Neural crest cell (in vitro differentiated cells): Measurements from ENCODE around the gene GTPBP6. TPM values are rescaled to one million over a fixed set of nuclear protein-coding genes. Genes with fewer than 3 reads are reported as not detected.

ENCODE experiments used
- DNase-seq: peaks from one replicate; pipeline ENCODE4 v3.0.0; 2021; ENCODE audit warnings: low read depth, mixed read lengths, low spot score
- H3K27ac Mint-ChIP-seq: one replicate; pipeline ENCODE4 v1.8.0; 2021; ENCODE audit warnings: mild to moderate bottlenecking, mixed read lengths; ENCODE audit not compliant: unreplicated experiment
- H3K27me3 Mint-ChIP-seq: 2 replicates; pipeline ENCODE4 v1.8.0; 2021; ENCODE audit warnings: low read depth, mild to moderate bottlenecking, mixed read lengths
- H3K36me3 Mint-ChIP-seq: 2 replicates; pipeline ENCODE4 v1.8.0; 2021; ENCODE audit warnings: low read depth, mild to moderate bottlenecking, mixed read lengths
- H3K4me1 Mint-ChIP-seq: 2 replicates; pipeline ENCODE4 v1.8.0; 2021; ENCODE audit warnings: mixed read lengths
- H3K4me3 Mint-ChIP-seq: one replicate; pipeline ENCODE4 v1.8.0; 2021; ENCODE audit warnings: mild to moderate bottlenecking, mixed read lengths
- H3K9me3 Mint-ChIP-seq: 2 replicates; pipeline ENCODE4 v1.8.0; 2021; ENCODE audit warnings: mixed read lengths
- CTCF ChIP-seq: fragments of 200-600 bp; sonication (generic); conservative IDR thresholded peaks from 2 replicates; pipeline ENCODE4 v1.5.0; 2021; ENCODE audit warnings: antibody characterized with exemption, mild to moderate bottlenecking
- total RNA-seq: library from RNA; stranded (reverse); gene quantifications from 2 replicates; pipeline ENCODE4 v1.2.1, GENCODE V29; 2021

The GTPBP6 gene
- total RNA-seq, 1 donor from 2014 or later = 81.9 TPM

- H3K36me3 Mint-ChIP-seq = peaks cover 35% of the 10 kb centered on the region
- no peaks in the 10 kb centered on the region for H3K27me3 Mint-ChIP-seq
- TF ChIP-seq CTCF = no peak
- H3K4me3 Mint-ChIP-seq = no peak overlapping the region
- no peaks in the 10 kb centered on the region for H3K4me1 Mint-ChIP-seq
- DNase-seq = no peak
- H3K9me3 Mint-ChIP-seq = peaks cover 2% of the 10 kb centered on the region
- H3K27ac Mint-ChIP-seq = no peak overlapping the region
Observed at GRCh38 chrX:340641-341423, 22.2 kb upstream of the GTPBP6 start.

- Mint-ChIP-seq H3K4me3 (no peak overlapping the region), H3K9me3 (peaks cover 2% of the 10 kb centered on the region), H3K4me1 (no peaks in the 10 kb centered on the region), H3K36me3 (peaks cover 37% of the 10 kb centered on the region), H3K27ac (no peak overlapping the region), H3K27me3 (no peaks in the 10 kb centered on the region)
- TF ChIP-seq CTCF = no peak
- no peak for DNase-seq
Observed at GRCh38 chrX:340121-340520, 21.5 kb upstream of the GTPBP6 start.

GRCh38 chrX:338836-339400, 20.3 kb upstream of the GTPBP6 start:
- no peaks in the 10 kb centered on the region for H3K4me1 Mint-ChIP-seq
- H3K27me3 Mint-ChIP-seq = no peaks in the 10 kb centered on the region
- H3K9me3 Mint-ChIP-seq = peaks cover 2% of the 10 kb centered on the region
- H3K4me3 Mint-ChIP-seq = no peak overlapping the region
- no peak for DNase-seq
- TF ChIP-seq CTCF = no peak
- H3K36me3 Mint-ChIP-seq = peaks cover 33% of the 10 kb centered on the region
- no peak overlapping the region for H3K27ac Mint-ChIP-seq

- no peak overlapping the region for H3K4me3 Mint-ChIP-seq
- H3K9me3 Mint-ChIP-seq = peaks cover 2% of the 10 kb centered on the region
- H3K36me3 Mint-ChIP-seq = peaks cover 33% of the 10 kb centered on the region
- no peak overlapping the region for H3K27ac Mint-ChIP-seq
- H3K4me1 Mint-ChIP-seq = no peaks in the 10 kb centered on the region
- H3K27me3 Mint-ChIP-seq = no peaks in the 10 kb centered on the region
- no peak for DNase-seq
- TF ChIP-seq CTCF = no peak
Observed at GRCh38 chrX:338281-338835, 19.8 kb upstream of the GTPBP6 start.

- no peak overlapping the region for H3K27ac Mint-ChIP-seq
- no peaks in the 10 kb centered on the region for H3K27me3 Mint-ChIP-seq
- H3K4me3 Mint-ChIP-seq = no peak overlapping the region
- H3K9me3 Mint-ChIP-seq = peaks cover 2% of the 10 kb centered on the region
- no peak for TF ChIP-seq CTCF
- no peak for DNase-seq
- no peaks in the 10 kb centered on the region for H3K4me1 Mint-ChIP-seq
- H3K36me3 Mint-ChIP-seq = peaks cover 33% of the 10 kb centered on the region
Observed at GRCh38 chrX:337331-337831, 18.8 kb upstream of the GTPBP6 start.
